ENCODE data around the gene NCF4. TPM values are rescaled to one million over a fixed set of nuclear protein-coding genes. Genes with fewer than 3 reads are reported as not detected.

Gene NCF4
- total and polyA plus RNA-seq, 2 donors from 2014 or later = 4.7 to 19.4 TPM

- no peaks in the 10 kb centered on the region for H3K4me1 ChIP-seq (ENCODE audit: control insufficient read depth in 2 of 3, insufficient read depth in 2 of 3, low read depth in 1 of 3, low read length in 3 of 3)
- no peak overlapping the region for H3K9ac ChIP-seq (ENCODE audit: low read length in 3 of 3)
- no peak overlapping the region for H3K4me3 ChIP-seq (ENCODE audit: low read length in 3 of 3)
- no peak overlapping the region for H3K27ac ChIP-seq (ENCODE audit: low read depth in 2 of 2, low read length in 2 of 2)
- no peaks in the 10 kb centered on the region for H3K36me3 ChIP-seq (ENCODE audit: control insufficient read depth in 2 of 3, insufficient read depth in 3 of 3, low read length in 3 of 3)
- no peaks in the 10 kb centered on the region for H3K27me3 ChIP-seq (ENCODE audit: control insufficient read depth, insufficient read depth, low read length)
- no peak for TF ChIP-seq CTCF (IDR thresholded peaks at IDR 0.05; ENCODE audit: borderline replicate concordance, extremely low read depth, insufficient read depth)
- intact Hi-C loops (cut with DNase I) = no loop called here
- FAIRE-seq = no peak
- H3K9me3 ChIP-seq (ENCODE audit: control insufficient read depth in 2 of 3, insufficient read depth in 1 of 3, low read length in 3 of 3) = no peaks in the 10 kb centered on the region
- no peak for DNase-seq
These were observed 46.7 kb downstream of the NCF4 start for GRCh38 chr22:36907253-36908195.

DNA sequence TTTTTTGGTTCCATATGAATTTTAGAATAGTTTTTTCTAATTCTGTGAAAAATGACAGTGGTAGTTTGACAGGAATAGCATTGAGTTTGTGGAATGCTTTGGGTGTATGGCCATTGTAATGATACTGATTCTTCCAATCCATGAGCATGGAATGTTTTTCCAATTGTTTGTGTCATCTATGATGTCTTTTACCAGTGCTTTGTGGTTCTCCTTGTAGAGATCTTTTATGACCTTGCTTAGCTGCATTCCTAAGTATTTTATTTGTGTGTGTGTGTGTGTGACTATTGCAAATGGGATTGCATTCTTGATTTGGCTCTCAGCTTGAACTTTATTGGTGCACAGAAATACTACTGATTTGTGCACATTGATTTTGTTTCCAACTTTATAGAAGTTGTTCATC lies 49.7 kb downstream of the NCF4 start:
- DNase-seq (no peak), FAIRE-seq (no peak)
- H3K9ac ChIP-seq (ENCODE audit: low read length in 3 of 3) = no peak overlapping the region
- H3K27ac ChIP-seq (ENCODE audit: low read depth in 2 of 2, low read length in 2 of 2) = no peak overlapping the region
- no peaks in the 10 kb centered on the region for H3K27me3 ChIP-seq (ENCODE audit: control insufficient read depth, insufficient read depth, low read length)
- intact Hi-C loops (cut with DNase I) = no loop called here
- no peak overlapping the region for H3K4me3 ChIP-seq (ENCODE audit: low read length in 3 of 3)
- TF ChIP-seq CTCF (IDR thresholded peaks at IDR 0.05; ENCODE audit: borderline replicate concordance, extremely low read depth, insufficient read depth) = no peak
- H3K4me1 ChIP-seq (ENCODE audit: control insufficient read depth in 2 of 3, insufficient read depth in 2 of 3, low read depth in 1 of 3, low read length in 3 of 3) = no peaks in the 10 kb centered on the region
- no peaks in the 10 kb centered on the region for H3K36me3 ChIP-seq (ENCODE audit: control insufficient read depth in 2 of 3, insufficient read depth in 3 of 3, low read length in 3 of 3)
- no peaks in the 10 kb centered on the region for H3K9me3 ChIP-seq (ENCODE audit: control insufficient read depth in 2 of 3, insufficient read depth in 1 of 3, low read length in 3 of 3)

DNA sequence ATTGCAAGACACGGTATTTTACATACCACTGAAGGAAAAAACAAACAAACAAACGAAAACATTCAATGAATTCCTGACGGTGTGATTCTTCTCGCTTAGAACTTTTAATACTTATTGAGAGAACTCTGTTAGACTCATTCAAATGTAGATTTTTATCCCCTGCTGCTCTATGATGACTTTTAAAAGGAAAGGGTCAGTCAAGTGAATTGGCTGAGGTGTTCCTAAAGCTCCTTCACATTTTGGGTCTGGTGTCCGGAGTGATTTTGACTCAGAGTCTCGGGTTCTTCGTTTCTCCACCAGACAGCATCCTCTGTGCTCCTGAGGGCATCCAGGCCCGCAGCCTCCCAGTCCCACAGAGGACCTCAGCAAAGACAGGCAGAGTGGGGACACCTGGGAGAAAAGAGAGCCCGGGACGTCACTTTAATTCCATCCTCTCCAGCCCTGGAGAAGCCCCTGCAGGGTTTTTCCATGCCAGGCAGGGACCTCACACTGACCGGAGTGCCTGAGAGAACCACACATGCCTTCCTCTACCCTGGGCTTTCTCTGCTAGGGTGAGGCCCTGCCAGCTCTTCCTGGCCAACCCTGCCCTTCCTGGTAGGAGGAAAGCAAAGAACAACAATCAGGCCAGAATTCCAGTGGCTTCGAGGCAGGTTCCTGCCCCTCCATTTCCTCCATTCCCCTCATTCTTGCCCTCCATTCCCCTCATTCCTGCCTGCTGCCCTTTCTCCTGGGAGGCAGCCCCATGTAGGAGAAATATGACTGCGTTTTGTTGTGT lies 51.3 kb downstream of the NCF4 start:
- Histone ChIP-seq H3K27me3 (ENCODE audit: control insufficient read depth, insufficient read depth, low read length) (no peaks in the 10 kb centered on the region), H3K36me3 (ENCODE audit: control insufficient read depth in 2 of 3, insufficient read depth in 3 of 3, low read length in 3 of 3) (no peaks in the 10 kb centered on the region), H3K4me1 (ENCODE audit: control insufficient read depth in 2 of 3, insufficient read depth in 2 of 3, low read depth in 1 of 3, low read length in 3 of 3) (no peaks in the 10 kb centered on the region), H3K9me3 (ENCODE audit: control insufficient read depth in 2 of 3, insufficient read depth in 1 of 3, low read length in 3 of 3) (no peaks in the 10 kb centered on the region), H3K27ac (ENCODE audit: low read depth in 2 of 2, low read length in 2 of 2) (no peak overlapping the region), H3K9ac (ENCODE audit: low read length in 3 of 3) (no peak overlapping the region), H3K4me3 (ENCODE audit: low read length in 3 of 3) (no peak overlapping the region)
- no peak for FAIRE-seq
- no peak for TF ChIP-seq CTCF (IDR thresholded peaks at IDR 0.05; ENCODE audit: borderline replicate concordance, extremely low read depth, insufficient read depth)
- DNase-seq = peak in 1 of 5 donors; percentile 6
- intact Hi-C loops (cut with DNase I) = no loop called here

Data from kidney (tissue), 14 donors.